ENCODE data around the gene USP17L29.
"Not testable (repeated sequence)": the region's sequence is repeated elsewhere in the genome, so short reads cannot be mapped to it uniquely, and the experiment has no call there.

USP17L29 gene

DNA sequence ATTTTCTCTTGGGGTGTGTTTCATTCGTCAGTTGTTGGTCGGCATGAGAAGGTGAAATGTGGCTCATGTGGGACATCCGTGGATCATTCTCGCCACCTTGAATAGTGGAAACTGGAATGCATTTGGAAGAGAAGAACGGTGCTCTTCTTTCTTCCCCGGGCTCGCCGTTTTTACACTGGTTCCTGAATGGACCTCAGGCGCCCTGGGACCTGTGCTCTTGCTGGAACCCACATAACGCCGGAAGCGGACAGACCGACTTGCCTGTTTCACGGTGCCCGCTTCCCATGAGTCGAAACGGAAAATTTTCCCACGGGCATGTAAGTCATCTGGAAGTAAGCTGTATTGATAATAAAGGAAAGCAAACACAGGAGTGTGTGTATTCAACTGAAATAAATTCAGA is 2.6 kb upstream of the USP17L29 start:
- H2BK5ac ChIP-seq (ENCODE audit: low read depth, low read length, poor library complexity); H3K79me2 ChIP-seq (ENCODE audit: control insufficient read depth, insufficient read depth, low read length, poor library complexity); H3K4me3 ChIP-seq (ENCODE audit: low read depth, low read length); H4K12ac ChIP-seq (ENCODE audit: low read depth, low read length); H3K4me1 ChIP-seq (ENCODE audit: control insufficient read depth in 1 of 2, insufficient read depth in 2 of 2, low read length in 2 of 2); H3K27me3 ChIP-seq (ENCODE audit: insufficient read depth, low read length); H3K9ac ChIP-seq (ENCODE audit: low read length); H4K91ac ChIP-seq (ENCODE audit: low read depth, low read length); H2AK5ac ChIP-seq (ENCODE audit: low read length); H3K36me3 ChIP-seq (ENCODE audit: control insufficient read depth in 1 of 2, insufficient read depth in 2 of 2, low read length in 2 of 2); H3K4ac ChIP-seq (ENCODE audit: low read depth, low read length); H3K9me3 ChIP-seq (ENCODE audit: insufficient read depth, low read depth, low read length); H3K79me1 ChIP-seq (ENCODE audit: low read length); H4K8ac ChIP-seq (ENCODE audit: low read depth, low read length); H3K27ac ChIP-seq (ENCODE audit: low read depth, low read length); H3K23ac ChIP-seq (ENCODE audit: low read length); H3K14ac ChIP-seq (ENCODE audit: low read length); H2BK12ac ChIP-seq (ENCODE audit: low read length); H2BK120ac ChIP-seq (ENCODE audit: insufficient read depth, low read length, poor library complexity); H3K4me2 ChIP-seq (ENCODE audit: low read length); H3K18ac ChIP-seq (ENCODE audit: low read length); DNase-seq; H2AFZ ChIP-seq (ENCODE audit: insufficient read depth, low read length, poor library complexity): not testable (repeated sequence)
- no CpG with 5 or more reads among the region's 18 CpGs for WGBS (ENCODE audit: extremely low coverage, insufficient coverage, insufficient read length)

- not testable (repeated sequence) for H3K9me3 ChIP-seq (ENCODE audit: insufficient read depth, low read depth, low read length); H3K4me3 ChIP-seq (ENCODE audit: low read depth, low read length); H3K27me3 ChIP-seq (ENCODE audit: insufficient read depth, low read length); H2AK5ac ChIP-seq (ENCODE audit: low read length); DNase-seq; H3K79me1 ChIP-seq (ENCODE audit: low read length); H4K8ac ChIP-seq (ENCODE audit: low read depth, low read length); H2BK120ac ChIP-seq (ENCODE audit: insufficient read depth, low read length, poor library complexity); H3K4me2 ChIP-seq (ENCODE audit: low read length); H3K4ac ChIP-seq (ENCODE audit: low read depth, low read length); H3K18ac ChIP-seq (ENCODE audit: low read length); H2BK5ac ChIP-seq (ENCODE audit: low read depth, low read length, poor library complexity); H3K23ac ChIP-seq (ENCODE audit: low read length); H4K91ac ChIP-seq (ENCODE audit: low read depth, low read length); H3K14ac ChIP-seq (ENCODE audit: low read length); H3K27ac ChIP-seq (ENCODE audit: low read depth, low read length); H3K36me3 ChIP-seq (ENCODE audit: control insufficient read depth in 1 of 2, insufficient read depth in 2 of 2, low read length in 2 of 2); H4K12ac ChIP-seq (ENCODE audit: low read depth, low read length); H3K4me1 ChIP-seq (ENCODE audit: control insufficient read depth in 1 of 2, insufficient read depth in 2 of 2, low read length in 2 of 2); H3K79me2 ChIP-seq (ENCODE audit: control insufficient read depth, insufficient read depth, low read length, poor library complexity); H2AFZ ChIP-seq (ENCODE audit: insufficient read depth, low read length, poor library complexity); H2BK12ac ChIP-seq (ENCODE audit: low read length); H3K9ac ChIP-seq (ENCODE audit: low read length)
- no CpG with 5 or more reads among the region's 15 CpGs for WGBS (ENCODE audit: extremely low coverage, insufficient coverage, insufficient read length)
Measured at GRCh38 chr4:9362829-9363228, 9.4 kb downstream of the USP17L29 start, which contains the start of gene USP17L30. Gene USP17L30 (plus strand): TSS chr4:9363129. CDS start chr4:9363129, 0 bp downstream.

GRCh38 chr4:9379881-9380280 is 26.4 kb downstream of the USP17L29 start:
- H3K27ac ChIP-seq (ENCODE audit: low read depth, low read length); H3K79me2 ChIP-seq (ENCODE audit: control insufficient read depth, insufficient read depth, low read length, poor library complexity); H3K36me3 ChIP-seq (ENCODE audit: control insufficient read depth in 1 of 2, insufficient read depth in 2 of 2, low read length in 2 of 2); H2AFZ ChIP-seq (ENCODE audit: insufficient read depth, low read length, poor library complexity); H3K9me3 ChIP-seq (ENCODE audit: insufficient read depth, low read depth, low read length); DNase-seq; H3K14ac ChIP-seq (ENCODE audit: low read length); H3K18ac ChIP-seq (ENCODE audit: low read length); H2BK5ac ChIP-seq (ENCODE audit: low read depth, low read length, poor library complexity); H3K27me3 ChIP-seq (ENCODE audit: insufficient read depth, low read length); H2BK120ac ChIP-seq (ENCODE audit: insufficient read depth, low read length, poor library complexity); H2AK5ac ChIP-seq (ENCODE audit: low read length); H3K9ac ChIP-seq (ENCODE audit: low read length); H2BK12ac ChIP-seq (ENCODE audit: low read length); H4K12ac ChIP-seq (ENCODE audit: low read depth, low read length); H3K4me3 ChIP-seq (ENCODE audit: low read depth, low read length); H3K4me1 ChIP-seq (ENCODE audit: control insufficient read depth in 1 of 2, insufficient read depth in 2 of 2, low read length in 2 of 2); H3K23ac ChIP-seq (ENCODE audit: low read length); H3K4ac ChIP-seq (ENCODE audit: low read depth, low read length); H3K4me2 ChIP-seq (ENCODE audit: low read length); H4K91ac ChIP-seq (ENCODE audit: low read depth, low read length); H4K8ac ChIP-seq (ENCODE audit: low read depth, low read length); H3K79me1 ChIP-seq (ENCODE audit: low read length): not testable (repeated sequence)
- WGBS (ENCODE audit: extremely low coverage, insufficient coverage, insufficient read length) = no CpG with 5 or more reads among the region's 1 CpG

- not testable (repeated sequence) for H3K79me2 ChIP-seq (ENCODE audit: control insufficient read depth, insufficient read depth, low read length, poor library complexity); H3K27ac ChIP-seq (ENCODE audit: low read depth, low read length); H3K4me2 ChIP-seq (ENCODE audit: low read length); H3K4me3 ChIP-seq (ENCODE audit: low read depth, low read length); H2BK12ac ChIP-seq (ENCODE audit: low read length); H3K9me3 ChIP-seq (ENCODE audit: insufficient read depth, low read depth, low read length); H3K79me1 ChIP-seq (ENCODE audit: low read length); H3K23ac ChIP-seq (ENCODE audit: low read length); H3K9ac ChIP-seq (ENCODE audit: low read length); H2AK5ac ChIP-seq (ENCODE audit: low read length); H3K4me1 ChIP-seq (ENCODE audit: control insufficient read depth in 1 of 2, insufficient read depth in 2 of 2, low read length in 2 of 2); H4K91ac ChIP-seq (ENCODE audit: low read depth, low read length); H4K8ac ChIP-seq (ENCODE audit: low read depth, low read length); H3K18ac ChIP-seq (ENCODE audit: low read length); H2BK120ac ChIP-seq (ENCODE audit: insufficient read depth, low read length, poor library complexity); H2AFZ ChIP-seq (ENCODE audit: insufficient read depth, low read length, poor library complexity); H3K36me3 ChIP-seq (ENCODE audit: control insufficient read depth in 1 of 2, insufficient read depth in 2 of 2, low read length in 2 of 2); H3K14ac ChIP-seq (ENCODE audit: low read length); H3K27me3 ChIP-seq (ENCODE audit: insufficient read depth, low read length); H3K4ac ChIP-seq (ENCODE audit: low read depth, low read length); H2BK5ac ChIP-seq (ENCODE audit: low read depth, low read length, poor library complexity)
- peak in 1 of 2 donors; percentile 18 for DNase-seq
- peak overlapping the region; percentile 51 for H4K12ac ChIP-seq (ENCODE audit: low read depth, low read length)
- no CpG with 5 or more reads among the region's 36 CpGs for WGBS (ENCODE audit: extremely low coverage, insufficient coverage, insufficient read length)
Measured at GRCh38 chr4:9381012-9381534, 27.6 kb downstream of the USP17L29 start.
